ENCODE results near the gene CST2.

DNA sequence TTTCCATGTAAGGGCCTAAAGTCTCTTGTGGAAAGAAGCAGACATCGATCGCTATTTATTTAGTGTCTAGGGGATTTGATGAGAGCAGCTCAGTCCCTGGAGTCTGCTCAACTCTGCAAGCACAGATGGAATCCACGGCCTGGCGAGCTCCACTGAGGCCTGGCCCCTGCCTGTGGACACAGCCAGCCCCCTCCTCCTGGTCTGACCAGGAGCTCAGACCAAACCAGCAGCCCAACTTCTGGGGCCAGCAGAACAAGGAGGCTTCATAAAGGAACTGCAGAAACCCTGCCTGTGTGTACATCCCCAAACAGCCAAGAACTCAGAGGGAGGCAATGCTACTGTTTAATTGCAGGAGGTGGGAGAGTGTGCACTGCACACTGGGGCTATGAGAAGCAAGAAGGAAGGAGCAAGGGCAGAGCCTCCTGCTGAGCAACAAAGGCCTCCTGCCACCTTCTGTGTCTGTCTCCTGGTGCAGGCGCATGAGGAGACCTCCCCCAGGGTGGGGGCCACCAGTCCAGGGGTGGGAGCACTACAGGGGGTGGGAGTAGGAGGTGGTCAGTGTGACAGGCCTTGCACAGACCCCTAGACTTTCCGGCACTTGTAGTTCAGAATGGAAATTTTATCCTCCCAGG is 49.2 kb upstream of the CST2 start:
- TF ChIP-seq POLR2AphosphoS5 (IDR thresholded peaks at IDR 0.05; ENCODE audit: borderline replicate concordance, low read depth, low read length), result no peak
- no peak for TF ChIP-seq EZH2 (IDR thresholded peaks at IDR 0.05)
- no peak for TF ChIP-seq FOXP2 (optimal IDR thresholded peaks at IDR 0.05; ENCODE audit: control extremely low read depth, extremely low read length, insufficient read depth)
